CD4-positive, alpha-beta memory T cell (primary cell): ENCODE data around the gene CYRIA. TPM values are rescaled to one million over a fixed set of nuclear protein-coding genes. Genes with fewer than 3 reads are reported as not detected.

Experiments used
- CTCF ChIA-PET: fragments of 350-600 bp; sonication (Branson Sonifier 250); formaldehyde crosslinking; loops from one replicate; lab custom pipeline; 2021; ENCODE audit warnings: inconsistent platforms; ENCODE audit not compliant: partially characterized antibody; lab: Charles Lee
- POLR2A ChIA-PET: fragments of 350-600 bp; sonication (Branson Sonifier 250); formaldehyde crosslinking; loops from one replicate; lab custom pipeline; 2021; ENCODE audit not compliant: partially characterized antibody; lab: Charles Lee
- DNase-seq, 5 donors: peaks; one replicate each; pipeline versions ENCODE4 v3.0.0 to v3.0.0-alpha.2; 2020 to 2022; ENCODE audit warnings: mixed read lengths in 1 of 5
- H3K27ac ChIP-seq: one replicate; pipeline ENCODE4 v1.7.0; 2013; ENCODE audit warnings: low read depth, low read length
- H3K27me3 ChIP-seq: 2 replicates; pipeline ENCODE4 v1.7.0; 2013; ENCODE audit warnings: mild to moderate bottlenecking, low read length, moderate library complexity; ENCODE audit not compliant: insufficient read depth
- H3K36me3 ChIP-seq: 2 replicates; pipeline ENCODE4 v1.7.0; 2013; ENCODE audit warnings: mild to moderate bottlenecking, low read length, moderate library complexity; ENCODE audit not compliant: insufficient read depth
- H3K4me1 ChIP-seq: 2 replicates; pipeline ENCODE4 v1.7.0; 2013; ENCODE audit warnings: mild to moderate bottlenecking, low read length, moderate library complexity; ENCODE audit not compliant: insufficient read depth
- H3K4me3 ChIP-seq, 2 donors: one replicate each; pipeline ENCODE4 v1.7.0; 2013; ENCODE audit warnings: low read length in 2 of 2, mild to moderate bottlenecking in 1 of 2
- H3K9me3 ChIP-seq, 2 donors: one replicate each; pipeline ENCODE4 v1.7.0; 2013; ENCODE audit warnings: low read length in 2 of 2, control low read depth in 1 of 2; ENCODE audit not compliant: control insufficient read depth in 1 of 2
- H3K27ac Mint-ChIP-seq, 7 donors: one replicate each; pipeline ENCODE4 v1.8.0; 2020 to 2021; ENCODE audit warnings: mixed read lengths in 7 of 7, mild to moderate bottlenecking in 6 of 7, inconsistent platforms in 3 of 7, moderate library complexity in 3 of 7
- H3K27me3 Mint-ChIP-seq, 2 donors: one replicate each; pipeline ENCODE4 v1.8.0; 2020 to 2021; ENCODE audit warnings: mixed read lengths in 2 of 2
- H3K36me3 Mint-ChIP-seq, 2 donors: one replicate each; pipeline ENCODE4 v1.8.0; 2020 to 2021; ENCODE audit warnings: mixed read lengths in 2 of 2, inconsistent platforms in 1 of 2, mild to moderate bottlenecking in 1 of 2
- H3K4me1 Mint-ChIP-seq, 4 donors: one replicate each; pipeline ENCODE4 v1.8.0; 2020 to 2021; ENCODE audit warnings: mixed read lengths in 4 of 4, mild to moderate bottlenecking in 1 of 4
- H3K4me3 Mint-ChIP-seq, 8 donors: one replicate each; pipeline ENCODE4 v1.8.0; 2020 to 2021; ENCODE audit warnings: mixed read lengths in 8 of 8, mild to moderate bottlenecking in 7 of 8, moderate library complexity in 6 of 8, inconsistent platforms in 3 of 8
- H3K9me3 Mint-ChIP-seq, 8 donors: one replicate each; pipeline ENCODE4 v1.8.0; 2020 to 2021; ENCODE audit warnings: mixed read lengths in 8 of 8, mild to moderate bottlenecking in 5 of 8, inconsistent platforms in 3 of 8, moderate library complexity in 1 of 8
- intact Hi-C: fragments of 100-400 bp; cut with micrococcal nuclease; formaldehyde crosslinking; loops from one replicate; pipeline ENCODE4 v1.15.1; 2023
- polyA plus RNA-seq, 2 donors: library from polyadenylated mRNA; unstranded; fragments of 300-500 nt; fragmentation: Illumina TruSeq; gene quantifications; one replicate each; pipeline ENCODE4 v1.2.3, GENCODE V29; 2021
- total RNA-seq, 2 experiments: library from RNA; stranded (reverse); gene quantifications; one replicate each; pipeline ENCODE4 v1.2.3, GENCODE V29; 2021

CYRIA gene
- total and polyA plus RNA-seq, 4 experiments from 2014 or later: 0.11 to 0.32 (median 0.18) TPM; not detected in 1

- intact Hi-C loops: no loop called here
- POLR2A ChIA-PET: no interaction called here
- H3K27me3 ChIP-seq: no peaks in the 10 kb centered on the region
These were observed 41.8 kb downstream of the CYRIA start for GRCh38 chr2:16623564-16624435.

GRCh38 chr2:16623031-16623430 is 42.6 kb downstream of the CYRIA start:
- H3K9me3 Mint-ChIP-seq: no peaks in the 10 kb centered on the region
- no peak for DNase-seq
- no peak overlapping the region for H3K27ac ChIP-seq
- H3K36me3 ChIP-seq: no peaks in the 10 kb centered on the region
- no peaks in the 10 kb centered on the region for H3K4me1 ChIP-seq
- H3K36me3 Mint-ChIP-seq: no peaks in the 10 kb centered on the region
- intact Hi-C loops: no loop called here
- peaks cover 11 to 39% (median 25%) of the 10 kb centered on the region in 4 donors for H3K4me1 Mint-ChIP-seq
- no peak overlapping the region for H3K27ac Mint-ChIP-seq
- no peaks in the 10 kb centered on the region for H3K27me3 ChIP-seq
- H3K4me3 ChIP-seq: no peak overlapping the region
- H3K4me3 Mint-ChIP-seq: no peak overlapping the region
- CTCF ChIA-PET: interaction anchor here (1.2 to 3.7 kb wide), 5 partner anchors 9 to 14 kb away, joined by 3 to 26 read pairs (median 5); no protein-coding TSS in a partner anchor
- H3K9me3 ChIP-seq: no peaks in the 10 kb centered on the region
- H3K27me3 Mint-ChIP-seq: peaks cover 0 to 1% of the 10 kb centered on the region in 2 donors
- POLR2A ChIA-PET: no interaction called here

More at GRCh38 chr2:16623564-16624435, 41.8 kb downstream of the CYRIA start:
- H3K36me3 ChIP-seq: no peaks in the 10 kb centered on the region
- no peaks in the 10 kb centered on the region for H3K9me3 ChIP-seq
- Mint-ChIP-seq H3K4me3 (peak overlapping the region in 3 of 8 donors; percentile 10 to 52 (median 21)), H3K4me1 (peaks cover 11 to 39% (median 25%) of the 10 kb centered on the region in 4 donors), H3K36me3 (no peaks in the 10 kb centered on the region), H3K27me3 (peaks cover 0 to 1% of the 10 kb centered on the region in 2 donors), H3K27ac (peak overlapping the region in 2 of 7 donors; percentile 15 to 31), H3K9me3 (no peaks in the 10 kb centered on the region)
- no peaks in the 10 kb centered on the region for H3K4me1 ChIP-seq
- H3K27ac ChIP-seq: no peak overlapping the region
- H3K4me3 ChIP-seq: no peak overlapping the region
- no peak for DNase-seq
- CTCF ChIA-PET: interaction anchor here (1.4 to 3.7 kb wide), 3 partner anchors 10 to 15 kb away, joined by 3 to 26 read pairs (median 5); no protein-coding TSS in a partner anchor

GRCh38 chr2:16622399-16622968 is 43.1 kb downstream of the CYRIA start:
- intact Hi-C loops: no loop called here

DNA sequence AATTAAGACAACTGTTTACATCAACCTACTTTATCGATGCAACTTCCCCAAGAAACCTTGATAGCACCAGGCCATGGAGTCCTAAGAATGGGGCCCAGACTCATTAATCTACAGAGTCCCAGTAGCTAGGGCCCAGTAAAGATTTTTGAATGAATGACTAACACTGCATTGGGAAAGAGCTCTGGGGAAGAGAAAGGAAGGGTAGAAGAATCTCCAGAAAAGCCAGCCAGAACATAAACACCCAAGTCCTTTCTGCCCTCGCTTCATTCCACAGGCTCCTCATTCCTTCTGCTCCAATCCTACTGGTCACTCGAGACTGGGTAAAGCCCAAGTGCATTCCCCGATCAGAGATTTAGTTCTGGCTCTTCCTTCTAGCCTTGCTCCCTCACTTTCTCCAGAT is 44.3 kb downstream of the CYRIA start:
- no peaks in the 10 kb centered on the region for H3K9me3 Mint-ChIP-seq
- H3K36me3 ChIP-seq: no peaks in the 10 kb centered on the region
- no peak overlapping the region for H3K27ac ChIP-seq
- H3K36me3 Mint-ChIP-seq: no peaks in the 10 kb centered on the region
- CTCF ChIA-PET: interaction anchor here (2.0 to 3.7 kb wide), 2 partner anchors 13 kb away, joined by 5 to 26 read pairs; no protein-coding TSS in a partner anchor
- H3K4me1 ChIP-seq: no peaks in the 10 kb centered on the region
- H3K4me3 ChIP-seq: no peak overlapping the region
- no peak for DNase-seq
- H3K27ac Mint-ChIP-seq: no peak overlapping the region
- H3K27me3 Mint-ChIP-seq: peaks cover 0 to 1% of the 10 kb centered on the region in 2 donors
- intact Hi-C loops: no loop called here
- peaks cover 11 to 36% (median 25%) of the 10 kb centered on the region in 4 donors for H3K4me1 Mint-ChIP-seq
- H3K9me3 ChIP-seq: no peaks in the 10 kb centered on the region
- POLR2A ChIA-PET: no interaction called here
- no peak overlapping the region for H3K4me3 Mint-ChIP-seq
- no peaks in the 10 kb centered on the region for H3K27me3 ChIP-seq

More at GRCh38 chr2:16622399-16622968, 43.1 kb downstream of the CYRIA start:
- Histone ChIP-seq H3K27ac (no peak overlapping the region), H3K4me3 (no peak overlapping the region), H3K9me3 (no peaks in the 10 kb centered on the region), H3K4me1 (no peaks in the 10 kb centered on the region), H3K27me3 (no peaks in the 10 kb centered on the region), H3K36me3 (no peaks in the 10 kb centered on the region)
- DNase-seq: no peak
- ChIA-PET CTCF (interaction anchor here (1.2 to 3.7 kb wide), 5 partner anchors 8 to 14 kb away, joined by 3 to 26 read pairs (median 5); no protein-coding TSS in a partner anchor), POLR2A (no interaction called here)
- no peaks in the 10 kb centered on the region for H3K9me3 Mint-ChIP-seq
- H3K4me1 Mint-ChIP-seq: peaks cover 11 to 39% (median 25%) of the 10 kb centered on the region in 4 donors
- no peak overlapping the region for H3K4me3 Mint-ChIP-seq
- no peak overlapping the region for H3K27ac Mint-ChIP-seq
- no peaks in the 10 kb centered on the region for H3K36me3 Mint-ChIP-seq
- H3K27me3 Mint-ChIP-seq: peaks cover 0 to 1% of the 10 kb centered on the region in 2 donors

- Histone ChIP-seq H3K4me1 (no peaks in the 10 kb centered on the region), H3K4me3 (no peak overlapping the region), H3K9me3 (no peaks in the 10 kb centered on the region), H3K27me3 (no peaks in the 10 kb centered on the region), H3K36me3 (no peaks in the 10 kb centered on the region), H3K27ac (no peak overlapping the region)
- H3K36me3 Mint-ChIP-seq: no peaks in the 10 kb centered on the region
- peaks cover 11 to 36% (median 21%) of the 10 kb centered on the region in 4 donors for H3K4me1 Mint-ChIP-seq
- no peaks in the 10 kb centered on the region for H3K9me3 Mint-ChIP-seq
- no peak for DNase-seq
- CTCF ChIA-PET: no interaction called here
- intact Hi-C loops: no loop called here
- no peak overlapping the region for H3K27ac Mint-ChIP-seq
- POLR2A ChIA-PET: no interaction called here
- no peak overlapping the region for H3K4me3 Mint-ChIP-seq
- peaks cover 0 to 1% of the 10 kb centered on the region in 2 donors for H3K27me3 Mint-ChIP-seq
These were observed 45.0 kb downstream of the CYRIA start for GRCh38 chr2:16620590-16620989.

GRCh38 chr2:16619576-16620245 is 45.9 kb downstream of the CYRIA start:
- Histone ChIP-seq H3K4me1 (no peaks in the 10 kb centered on the region), H3K36me3 (no peaks in the 10 kb centered on the region), H3K27me3 (no peaks in the 10 kb centered on the region), H3K4me3 (no peak overlapping the region), H3K9me3 (no peaks in the 10 kb centered on the region), H3K27ac (no peak overlapping the region)
- POLR2A ChIA-PET: no interaction called here
- CTCF ChIA-PET: interaction anchor here (1.3 kb wide), 1 partner anchor 11 kb away, joined by 6 read pairs; no protein-coding TSS in a partner anchor
- intact Hi-C loops: no loop called here
- DNase-seq: no peak
- Mint-ChIP-seq H3K27ac (no peak overlapping the region), H3K4me3 (no peak overlapping the region), H3K27me3 (peaks cover 2 to 7% of the 10 kb centered on the region in 2 donors), H3K36me3 (no peaks in the 10 kb centered on the region), H3K9me3 (no peaks in the 10 kb centered on the region), H3K4me1 (peaks cover 7 to 29% (median 14%) of the 10 kb centered on the region in 4 donors)
